SK-N-SH treated with all-trans-retinoic acid at 6 μM for 48 hours (cell line): ENCODE data around the gene FAM210A.

ENCODE experiments used
- ATAC-seq: fragments of 200-7000 bp; cut with Tn5 transposase; 3 replicates; pipeline ENCODE4 v1.9.1; 2020; ENCODE audit warnings: mild to moderate bottlenecking, moderate library complexity
- ARNTL ChIP-seq: fragments of 450-650 bp; formaldehyde crosslinking; IDR thresholded peaks from 2 replicates; pipeline ENCODE4 v1.5.0; 2020; ENCODE audit warnings: low read depth, mild to moderate bottlenecking, moderate library complexity, borderline replicate concordance
- BACH2 ChIP-seq: fragments of 250-450 bp; sonication (Bioruptor Pico); IDR thresholded peaks from 2 replicates; pipeline ENCODE4 v1.9.0; 2021; ENCODE audit warnings: mild to moderate bottlenecking, borderline replicate concordance
- CSDC2 ChIP-seq: fragments of 250-450 bp; sonication (Bioruptor Pico); IDR thresholded peaks from 2 replicates; pipeline ENCODE4 v1.5.0; 2020; ENCODE audit warnings: mild to moderate bottlenecking, moderate library complexity
- ESRRG ChIP-seq: fragments of 250-450 bp; sonication (Bioruptor Pico); IDR thresholded peaks from 2 replicates; pipeline ENCODE4 v1.6.1; 2021; ENCODE audit warnings: mild to moderate bottlenecking
- GLIS3 ChIP-seq: fragments of 250-450 bp; sonication (Bioruptor Pico); IDR thresholded peaks from 2 replicates; pipeline ENCODE4 v1.5.0; 2020; ENCODE audit warnings: mild to moderate bottlenecking, moderate library complexity
- ISL1 ChIP-seq: fragments of 250-450 bp; sonication (Bioruptor Pico); IDR thresholded peaks from 2 replicates; pipeline ENCODE4 v2.1.2; 2022; ENCODE audit warnings: mild to moderate bottlenecking, moderate library complexity
- OSR1 ChIP-seq: fragments of 250-450 bp; sonication (Bioruptor Pico); IDR thresholded peaks from 2 replicates; pipeline ENCODE4 v1.8.0; 2022; ENCODE audit warnings: moderate library complexity, mild to moderate bottlenecking, inconsistent platforms
- PATZ1 ChIP-seq: fragments of 250-450 bp; sonication (Bioruptor Pico); IDR thresholded peaks from 2 replicates; pipeline ENCODE4 v1.8.0; 2020; ENCODE audit warnings: mild to moderate bottlenecking, moderate library complexity, borderline replicate concordance
- PPARA ChIP-seq: fragments of 250-450 bp; sonication (Bioruptor Pico); IDR thresholded peaks from 2 replicates; pipeline ENCODE4 v1.5.0; 2020; ENCODE audit warnings: mild to moderate bottlenecking, borderline replicate concordance
- RARB ChIP-seq: fragments of 250-450 bp; sonication (Bioruptor Pico); IDR thresholded peaks from 2 replicates; pipeline ENCODE4 v1.8.0; 2021; ENCODE audit warnings: mild to moderate bottlenecking, moderate library complexity
- SNAI2 ChIP-seq: fragments of 250-450 bp; sonication (Bioruptor Pico); IDR thresholded peaks from 2 replicates; pipeline ENCODE4 v1.5.0; 2020; ENCODE audit warnings: mild to moderate bottlenecking, moderate library complexity
- TCF4 ChIP-seq: fragments of 250-450 bp; sonication (Bioruptor Pico); IDR thresholded peaks from 2 replicates; pipeline ENCODE4 v1.8.0; 2021; ENCODE audit warnings: mild to moderate bottlenecking, moderate library complexity, borderline replicate concordance
- TOX ChIP-seq: fragments of 250-450 bp; sonication (Bioruptor Pico); IDR thresholded peaks from 2 replicates; pipeline ENCODE4 v1.8.0; 2021; ENCODE audit warnings: mild to moderate bottlenecking, moderate library complexity, borderline replicate concordance
- ZC3H10 ChIP-seq: fragments of 250-450 bp; sonication (Bioruptor Pico); IDR thresholded peaks from 2 replicates; pipeline ENCODE4 v1.5.1; 2021; ENCODE audit warnings: mild to moderate bottlenecking, moderate library complexity
- ZFP3 ChIP-seq: fragments of 250-450 bp; sonication (Bioruptor Pico); IDR thresholded peaks from 2 replicates; pipeline ENCODE4 v1.5.0; 2020; ENCODE audit warnings: mild to moderate bottlenecking, moderate library complexity
- ZFP30 ChIP-seq: fragments of 450-650 bp; formaldehyde crosslinking; IDR thresholded peaks from 2 replicates; pipeline ENCODE4 v1.5.0; 2022; ENCODE audit warnings: mild to moderate bottlenecking, moderate library complexity
- ZNF70 ChIP-seq: fragments of 450-650 bp; formaldehyde crosslinking; IDR thresholded peaks from 2 replicates; pipeline ENCODE4 v1.5.0; 2020; ENCODE audit warnings: mild to moderate bottlenecking, moderate library complexity
- ZNF8 ChIP-seq: fragments of 450-650 bp; formaldehyde crosslinking; IDR thresholded peaks from 2 replicates; pipeline ENCODE4 v1.5.0; 2020; ENCODE audit warnings: mild to moderate bottlenecking, moderate library complexity
- TF ChIP-seq, protein P1 (sequence below): fragments of 250-450 bp; sonication (Bioruptor Pico); IDR thresholded peaks from 2 replicates; pipeline ENCODE4 v1.5.1; 2021; ENCODE audit warnings: mild to moderate bottlenecking, moderate library complexity
- TF ChIP-seq, protein P2 (sequence below): fragments of 250-450 bp; sonication (Bioruptor Pico); IDR thresholded peaks from 2 replicates; pipeline ENCODE4 v1.5.0; 2020; ENCODE audit warnings: mild to moderate bottlenecking, moderate library complexity
- TF ChIP-seq, protein P3 (sequence below): fragments of 250-450 bp; sonication (Bioruptor Pico); IDR thresholded peaks from 2 replicates; pipeline ENCODE4 v1.8.0; 2021; ENCODE audit warnings: low read depth, mild to moderate bottlenecking, moderate library complexity, borderline replicate concordance

FAM210A gene

GRCh38 chr18:13726972-13727331 is 594 bp upstream of the FAM210A start:
- TF ChIP-seq CSDC2 (no peak), PPARA (CRISPR knock-in tag) (no peak), ZNF8 (CRISPR knock-in tag) (no peak), OSR1 (no peak), GLIS3 (CRISPR knock-in tag) (no peak), PATZ1 (CRISPR knock-in tag) (no peak), ZC3H10 (no peak), ZFP3 (CRISPR knock-in tag) (no peak), ZNF70 (no peak), ESRRG (no peak), RARB (CRISPR knock-in tag) (no peak)
- TF ChIP-seq, protein P1, sequence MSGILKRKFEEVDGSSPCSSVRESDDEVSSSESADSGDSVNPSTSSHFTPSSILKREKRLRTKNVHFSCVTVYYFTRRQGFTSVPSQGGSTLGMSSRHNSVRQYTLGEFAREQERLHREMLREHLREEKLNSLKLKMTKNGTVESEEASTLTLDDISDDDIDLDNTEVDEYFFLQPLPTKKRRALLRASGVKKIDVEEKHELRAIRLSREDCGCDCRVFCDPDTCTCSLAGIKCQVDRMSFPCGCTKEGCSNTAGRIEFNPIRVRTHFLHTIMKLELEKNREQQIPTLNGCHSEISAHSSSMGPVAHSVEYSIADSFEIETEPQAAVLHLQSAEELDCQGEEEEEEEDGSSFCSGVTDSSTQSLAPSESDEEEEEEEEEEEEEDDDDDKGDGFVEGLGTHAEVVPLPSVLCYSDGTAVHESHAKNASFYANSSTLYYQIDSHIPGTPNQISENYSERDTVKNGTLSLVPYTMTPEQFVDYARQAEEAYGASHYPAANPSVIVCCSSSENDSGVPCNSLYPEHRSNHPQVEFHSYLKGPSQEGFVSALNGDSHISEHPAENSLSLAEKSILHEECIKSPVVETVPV (CRISPR knock-in tag): no peak
- TF ChIP-seq, protein P2, sequence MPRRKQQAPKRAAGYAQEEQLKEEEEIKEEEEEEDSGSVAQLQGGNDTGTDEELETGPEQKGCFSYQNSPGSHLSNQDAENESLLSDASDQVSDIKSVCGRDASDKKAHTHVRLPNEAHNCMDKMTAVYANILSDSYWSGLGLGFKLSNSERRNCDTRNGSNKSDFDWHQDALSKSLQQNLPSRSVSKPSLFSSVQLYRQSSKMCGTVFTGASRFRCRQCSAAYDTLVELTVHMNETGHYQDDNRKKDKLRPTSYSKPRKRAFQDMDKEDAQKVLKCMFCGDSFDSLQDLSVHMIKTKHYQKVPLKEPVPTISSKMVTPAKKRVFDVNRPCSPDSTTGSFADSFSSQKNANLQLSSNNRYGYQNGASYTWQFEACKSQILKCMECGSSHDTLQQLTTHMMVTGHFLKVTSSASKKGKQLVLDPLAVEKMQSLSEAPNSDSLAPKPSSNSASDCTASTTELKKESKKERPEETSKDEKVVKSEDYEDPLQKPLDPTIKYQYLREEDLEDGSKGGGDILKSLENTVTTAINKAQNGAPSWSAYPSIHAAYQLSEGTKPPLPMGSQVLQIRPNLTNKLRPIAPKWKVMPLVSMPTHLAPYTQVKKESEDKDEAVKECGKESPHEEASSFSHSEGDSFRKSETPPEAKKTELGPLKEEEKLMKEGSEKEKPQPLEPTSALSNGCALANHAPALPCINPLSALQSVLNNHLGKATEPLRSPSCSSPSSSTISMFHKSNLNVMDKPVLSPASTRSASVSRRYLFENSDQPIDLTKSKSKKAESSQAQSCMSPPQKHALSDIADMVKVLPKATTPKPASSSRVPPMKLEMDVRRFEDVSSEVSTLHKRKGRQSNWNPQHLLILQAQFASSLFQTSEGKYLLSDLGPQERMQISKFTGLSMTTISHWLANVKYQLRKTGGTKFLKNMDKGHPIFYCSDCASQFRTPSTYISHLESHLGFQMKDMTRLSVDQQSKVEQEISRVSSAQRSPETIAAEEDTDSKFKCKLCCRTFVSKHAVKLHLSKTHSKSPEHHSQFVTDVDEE (CRISPR knock-in tag): no peak
- TF ChIP-seq, protein P3, sequence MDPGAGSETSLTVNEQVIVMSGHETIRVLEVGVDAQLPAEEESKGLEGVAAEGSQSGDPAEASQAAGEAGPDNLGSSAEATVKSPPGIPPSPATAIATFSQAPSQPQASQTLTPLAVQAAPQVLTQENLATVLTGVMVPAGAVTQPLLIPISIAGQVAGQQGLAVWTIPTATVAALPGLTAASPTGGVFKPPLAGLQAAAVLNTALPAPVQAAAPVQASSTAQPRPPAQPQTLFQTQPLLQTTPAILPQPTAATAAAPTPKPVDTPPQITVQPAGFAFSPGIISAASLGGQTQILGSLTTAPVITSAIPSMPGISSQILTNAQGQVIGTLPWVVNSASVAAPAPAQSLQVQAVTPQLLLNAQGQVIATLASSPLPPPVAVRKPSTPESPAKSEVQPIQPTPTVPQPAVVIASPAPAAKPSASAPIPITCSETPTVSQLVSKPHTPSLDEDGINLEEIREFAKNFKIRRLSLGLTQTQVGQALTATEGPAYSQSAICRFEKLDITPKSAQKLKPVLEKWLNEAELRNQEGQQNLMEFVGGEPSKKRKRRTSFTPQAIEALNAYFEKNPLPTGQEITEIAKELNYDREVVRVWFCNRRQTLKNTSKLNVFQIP: no peak
- TF ChIP-seq, all 23 proteins: peak for 0
- peak; percentile 57 for ATAC-seq

DNA sequence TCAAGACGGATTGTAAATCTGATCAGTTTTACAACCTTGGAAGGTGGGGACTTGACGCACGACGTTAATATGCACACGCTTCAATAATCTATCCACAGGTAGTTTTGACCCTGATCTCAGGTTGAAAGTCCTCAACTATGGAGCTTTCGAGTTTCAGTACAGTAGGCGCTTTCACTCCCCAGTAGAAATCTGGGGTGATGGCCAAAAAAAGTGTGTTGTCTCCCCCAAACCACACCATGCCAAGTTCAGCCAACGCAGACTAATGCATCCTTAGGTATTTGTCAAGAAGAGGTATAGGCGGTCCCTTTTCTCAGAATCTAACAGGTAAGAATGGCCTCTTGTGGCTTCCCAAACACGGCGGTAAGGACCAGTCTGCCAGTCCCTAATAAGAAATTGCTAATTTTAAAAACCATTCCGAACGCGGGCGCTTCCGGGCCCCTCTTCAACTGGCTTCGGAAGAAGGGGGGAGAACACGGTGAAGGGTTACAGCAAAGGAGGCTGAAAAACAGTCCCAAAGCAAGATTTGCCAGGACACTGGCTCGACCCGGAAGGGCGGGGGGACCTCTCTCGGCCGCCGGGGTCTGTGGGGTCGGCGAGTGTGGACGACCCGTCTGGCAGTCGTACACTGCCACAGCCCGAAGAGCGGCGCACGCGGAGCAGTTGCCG is 659 bp downstream of the FAM210A start:
- no peak for TF ChIP-seq ZNF8 (CRISPR knock-in tag)
- no peak for TF ChIP-seq TCF4 (CRISPR knock-in tag)
- no peak for TF ChIP-seq ZFP30 (CRISPR knock-in tag)
- TF ChIP-seq TOX (CRISPR knock-in tag): no peak
- no peak; the same call in 2 of the 3 replicates for ATAC-seq

DNA sequence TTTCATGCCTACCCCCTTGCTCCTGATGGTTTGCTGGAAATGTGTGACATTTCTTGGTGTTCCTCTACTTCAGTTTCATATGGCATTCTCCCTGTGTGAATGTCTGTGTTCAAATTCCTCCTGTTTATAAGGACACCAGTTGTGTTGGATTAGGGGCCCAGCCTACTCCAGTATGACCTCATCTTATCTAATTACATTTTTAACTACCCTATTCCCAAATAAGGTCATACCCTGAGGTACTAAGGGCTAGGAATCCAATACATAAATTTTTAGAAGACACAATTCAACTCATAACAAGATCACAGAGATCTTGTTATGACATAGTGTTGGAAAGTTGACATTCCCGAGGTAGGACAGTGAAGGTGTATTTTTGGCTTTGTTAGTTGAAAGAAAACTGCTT is 5.5 kb downstream of the FAM210A start:
- no peak for ATAC-seq
- TF ChIP-seq PATZ1 (CRISPR knock-in tag) (no peak), ZNF8 (CRISPR knock-in tag) (no peak), RARB (CRISPR knock-in tag) (no peak), ZC3H10 (no peak), GLIS3 (CRISPR knock-in tag) (no peak), SNAI2 (no peak), BACH2 (CRISPR knock-in tag) (no peak), ISL1 (CRISPR knock-in tag) (no peak), ARNTL (CRISPR knock-in tag) (no peak), TCF4 (CRISPR knock-in tag) (no peak), ZFP3 (CRISPR knock-in tag) (no peak), ESRRG (no peak), TOX (CRISPR knock-in tag) (no peak)
- TF ChIP-seq, protein P1 (CRISPR knock-in tag): no peak
- TF ChIP-seq, protein P3: no peak
- TF ChIP-seq, protein P2 (CRISPR knock-in tag): no peak
